Lower lobe of right lung (tissue), 2 donors: Measurements from ENCODE around the gene ZFYVE1. TPM values are rescaled to one million over a fixed set of nuclear protein-coding genes. Genes with fewer than 3 reads are reported as not detected.
"Not testable (repeated sequence)": the region's sequence is repeated elsewhere in the genome, so short reads cannot be mapped to it uniquely, and the experiment has no call there.

Experiments used
- ATAC-seq, 2 donors: fragments of 200-7000 bp; cut with Tn5 transposase; one replicate each; pipeline ENCODE4 v1.9.1; 2020 to 2022; ENCODE audit warnings: mild to moderate bottlenecking in 2 of 2, moderate library complexity in 2 of 2
- DNase-seq: peaks from one replicate; pipeline ENCODE4 v3.0.0-alpha.2; 2020
- H3K27ac ChIP-seq: fragments of 200-600 bp; one replicate; pipeline ENCODE4 v1.8.0; 2022
- H3K27me3 ChIP-seq: fragments of 200-600 bp; one replicate; pipeline ENCODE4 v1.8.0; 2022; ENCODE audit warnings: low read depth
- H3K36me3 ChIP-seq: fragments of 200-600 bp; one replicate; pipeline ENCODE4 v1.8.0; 2022; ENCODE audit warnings: mild to moderate bottlenecking
- H3K4me1 ChIP-seq: fragments of 200-600 bp; one replicate; pipeline ENCODE4 v1.8.0; 2022
- H3K4me3 ChIP-seq: fragments of 200-600 bp; one replicate; pipeline ENCODE4 v1.8.0; 2022; ENCODE audit warnings: mild to moderate bottlenecking
- H3K9me3 ChIP-seq: fragments of 200-600 bp; one replicate; pipeline ENCODE4 v1.8.0; 2022
- CTCF ChIP-seq: fragments of 200-600 bp; IDR thresholded peaks from one replicate; pipeline ENCODE4 v1.8.0; 2022; ENCODE audit warnings: antibody characterized with exemption, mild to moderate bottlenecking
- intact Hi-C: fragments of 100-400 bp; cut with DNase I; formaldehyde crosslinking; loops from one replicate; pipeline ENCODE4 v1.11.0; 2022
- total RNA-seq: library from RNA; stranded (reverse); fragmentation: NEBNext Ultra II Directional; extraction: Animal tissue kit (Norgen Biotek cat#: 25700); gene quantifications from one replicate; pipeline ENCODE4 v1.2.1, GENCODE V29; 2021
- donor health status: DM: no; HTN: yes; CAD: no; lungs with severe emphysema.

Gene ZFYVE1
- total RNA-seq, 1 donor from 2014 or later, result 20.1 TPM

- H3K27me3 ChIP-seq, result no peaks in the 10 kb centered on the region
- H3K27ac ChIP-seq, result no peak overlapping the region
- peaks cover 41% of the 10 kb centered on the region for H3K36me3 ChIP-seq
- no peak for TF ChIP-seq CTCF
- ATAC-seq (no peak), DNase-seq (no peak)
- H3K4me1 ChIP-seq, result peaks cover 9% of the 10 kb centered on the region
- H3K9me3 ChIP-seq, result no peaks in the 10 kb centered on the region
- no peak overlapping the region for H3K4me3 ChIP-seq
- intact Hi-C loops, result no loop called here
These were observed 18.4 kb downstream of the ZFYVE1 start for GRCh38 chr14:73008501-73008900.

DNA sequence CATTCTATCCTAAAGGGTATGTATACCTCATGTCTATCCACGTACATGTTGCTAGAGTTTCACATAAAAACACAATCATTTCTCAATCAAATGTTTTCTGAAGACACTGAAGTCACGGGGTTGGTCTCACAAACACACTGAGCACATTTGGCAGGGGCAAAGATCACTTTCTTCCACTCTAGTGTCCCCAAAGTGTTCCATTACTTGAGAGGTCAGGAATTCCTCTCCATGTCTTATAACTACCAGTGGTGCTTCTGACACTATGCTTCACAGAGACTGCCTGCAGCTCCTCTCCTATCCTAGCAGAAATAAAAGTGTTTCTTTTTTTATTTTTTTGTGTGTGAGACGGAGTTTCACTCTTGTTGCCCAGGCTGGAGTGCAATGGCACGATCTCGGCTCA, 19.1 kb downstream of the ZFYVE1 start:
- Histone ChIP-seq H3K4me3 (no peak overlapping the region), H3K4me1 (peaks cover 9% of the 10 kb centered on the region), H3K27me3 (no peaks in the 10 kb centered on the region), H3K36me3 (peaks cover 37% of the 10 kb centered on the region), H3K9me3 (no peaks in the 10 kb centered on the region), H3K27ac (no peak overlapping the region)
- no peak for DNase-seq
- TF ChIP-seq CTCF, result no peak
- ATAC-seq, result peak; percentile 61 to 69
- intact Hi-C loops, result no loop called here

- H3K4me1 ChIP-seq, H3K4me3 ChIP-seq, H3K27me3 ChIP-seq, H3K27ac ChIP-seq, H3K9me3 ChIP-seq, ATAC-seq, intact Hi-C loops, DNase-seq: not testable (repeated sequence)
- H3K36me3 ChIP-seq, result peaks cover 29% of the 10 kb centered on the region
These were observed 22.3 kb downstream of the ZFYVE1 start for GRCh38 chr14:73004641-73005040.

- DNase-seq (no peak), ATAC-seq (no peak)
- H3K36me3 ChIP-seq, result peaks cover 35% of the 10 kb centered on the region
These were observed 23.2 kb downstream of the ZFYVE1 start for GRCh38 chr14:73003681-73004080.

GRCh38 chr14:73000073-73000472, 26.8 kb downstream of the ZFYVE1 start:
- H3K9me3 ChIP-seq, result no peaks in the 10 kb centered on the region
- DNase-seq, result no peak
- no peak overlapping the region for H3K4me3 ChIP-seq
- TF ChIP-seq CTCF, result no peak
- ATAC-seq, result no peak
- H3K27ac ChIP-seq, result no peak overlapping the region
- no peaks in the 10 kb centered on the region for H3K27me3 ChIP-seq
- no peaks in the 10 kb centered on the region for H3K4me1 ChIP-seq
- intact Hi-C loops, result no loop called here
- peaks cover 57% of the 10 kb centered on the region for H3K36me3 ChIP-seq

More at GRCh38 chr14:73003681-73004080, 23.2 kb downstream of the ZFYVE1 start:
- Histone ChIP-seq H3K27me3 (no peaks in the 10 kb centered on the region), H3K9me3 (no peaks in the 10 kb centered on the region), H3K4me3 (no peak overlapping the region), H3K4me1 (peaks cover 9% of the 10 kb centered on the region), H3K27ac (no peak overlapping the region)
- intact Hi-C loops, result no loop called here
- no peak for TF ChIP-seq CTCF

DNA sequence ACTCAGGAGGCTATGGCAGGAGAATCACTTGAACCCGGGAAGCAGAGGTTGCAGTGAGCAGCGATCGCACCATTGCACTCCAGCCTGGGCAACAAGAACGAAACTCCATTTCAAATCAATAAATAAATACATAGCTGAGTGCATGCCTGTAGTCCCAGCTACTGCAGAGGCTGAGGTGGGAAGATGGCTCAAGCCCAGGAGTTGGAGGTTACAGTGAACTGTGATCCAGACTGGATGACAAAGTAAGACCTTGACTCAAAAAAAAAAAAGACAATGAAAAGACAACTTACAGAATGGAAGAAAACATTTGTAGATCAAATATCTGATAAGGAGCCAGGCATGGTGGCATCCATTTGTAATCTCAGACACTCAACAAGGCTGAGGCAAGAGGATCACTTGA, 27.6 kb downstream of the ZFYVE1 start:
- Histone ChIP-seq H3K27me3 (no peaks in the 10 kb centered on the region), H3K9me3 (no peaks in the 10 kb centered on the region), H3K36me3 (peaks cover 61% of the 10 kb centered on the region), H3K4me1 (no peaks in the 10 kb centered on the region), H3K27ac (no peak overlapping the region), H3K4me3 (no peak overlapping the region)
- DNase-seq (no peak), ATAC-seq (no peak)
- TF ChIP-seq CTCF, result no peak
- intact Hi-C loops, result no loop called here
